Posterior vena cava (tissue), 2 donors: ENCODE data around the gene CYP4V2. TPM values are rescaled to one million over a fixed set of nuclear protein-coding genes. Genes with fewer than 3 reads are reported as not detected.
"Not testable (repeated sequence)": the region's sequence is repeated elsewhere in the genome, so short reads cannot be mapped to it uniquely, and the experiment has no call there.

Source experiments
- DNase-seq: peaks from one replicate; pipeline ENCODE4 v3.0.0-alpha.2; 2020; ENCODE audit warnings: low spot score
- intact Hi-C, 2 donors: fragments of 100-400 bp; cut with DNase I; formaldehyde crosslinking; loops; one replicate each; pipeline versions ENCODE4 v1.14.1 to v1.14.2; 2022 to 2023
- total RNA-seq, 2 donors: library from RNA; stranded (reverse); fragmentation: NEBNext Ultra II Directional; extraction: Animal tissue kit (Norgen Biotek cat#: 25700); gene quantifications; one replicate each; pipeline ENCODE4 v1.2.1, GENCODE V29; 2021
- donor health status: DM: yes; HTN: yes; CAD: no.
- donor health status: DM: yes; HTN: yes; CAD: no.

Gene CYP4V2
- total RNA-seq, 2 donors from 2014 or later: 23.0 to 27.0 TPM

DNA sequence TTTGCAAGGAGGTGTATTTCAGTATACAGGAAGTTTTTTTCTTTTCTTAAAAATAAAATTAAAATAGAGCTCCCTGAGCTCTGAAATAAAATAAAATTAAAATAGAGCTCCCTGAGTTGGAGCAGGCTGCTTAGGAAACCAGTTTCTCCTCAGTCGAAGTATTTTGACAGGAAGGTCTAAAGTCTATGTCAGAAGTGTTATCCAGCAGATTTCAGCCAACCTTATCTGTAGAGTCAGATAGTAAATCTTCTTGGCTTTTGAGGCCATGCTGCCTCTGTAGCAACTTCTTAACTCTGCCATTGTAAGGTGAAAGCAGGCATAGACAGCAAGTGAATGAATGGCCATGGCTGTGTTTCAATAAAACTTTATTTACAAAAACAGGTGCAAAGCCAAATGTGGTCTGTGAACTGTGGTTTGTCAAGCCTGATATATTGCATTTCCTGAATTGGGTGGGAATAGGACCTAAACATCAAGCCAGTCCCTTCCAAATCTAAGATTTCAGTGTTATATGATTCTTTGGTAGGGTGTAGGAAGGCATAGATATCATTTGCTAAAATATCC lies 26.4 kb downstream of the CYP4V2 start:
- no peak for DNase-seq
- intact Hi-C loops: no loop called here

- DNase-seq: no peak
- intact Hi-C loops: no loop called here
Measured at GRCh38 chr4:186221624-186222023, 30.3 kb downstream of the CYP4V2 start.

DNA sequence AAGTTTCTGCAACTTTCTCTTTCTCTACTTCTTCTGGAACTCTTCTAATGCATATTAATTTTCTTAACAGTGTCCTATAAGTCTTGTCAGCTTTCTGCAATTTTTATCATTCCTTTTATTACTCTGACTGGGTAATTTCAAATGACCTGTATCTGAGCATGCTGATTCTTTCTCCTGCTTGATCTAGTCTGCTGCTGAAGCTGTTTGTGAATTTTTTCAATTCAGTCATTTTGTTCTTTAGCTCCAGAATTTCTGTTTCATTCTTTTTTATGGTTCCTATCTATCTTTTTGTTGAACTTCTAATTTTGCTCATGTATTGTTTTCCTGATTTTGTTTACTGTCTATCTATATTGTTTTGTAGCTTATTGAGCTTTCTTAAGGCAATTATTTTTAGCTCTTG lies 34.5 kb downstream of the CYP4V2 start:
- no peak for DNase-seq
- intact Hi-C loops: no loop called here

DNA sequence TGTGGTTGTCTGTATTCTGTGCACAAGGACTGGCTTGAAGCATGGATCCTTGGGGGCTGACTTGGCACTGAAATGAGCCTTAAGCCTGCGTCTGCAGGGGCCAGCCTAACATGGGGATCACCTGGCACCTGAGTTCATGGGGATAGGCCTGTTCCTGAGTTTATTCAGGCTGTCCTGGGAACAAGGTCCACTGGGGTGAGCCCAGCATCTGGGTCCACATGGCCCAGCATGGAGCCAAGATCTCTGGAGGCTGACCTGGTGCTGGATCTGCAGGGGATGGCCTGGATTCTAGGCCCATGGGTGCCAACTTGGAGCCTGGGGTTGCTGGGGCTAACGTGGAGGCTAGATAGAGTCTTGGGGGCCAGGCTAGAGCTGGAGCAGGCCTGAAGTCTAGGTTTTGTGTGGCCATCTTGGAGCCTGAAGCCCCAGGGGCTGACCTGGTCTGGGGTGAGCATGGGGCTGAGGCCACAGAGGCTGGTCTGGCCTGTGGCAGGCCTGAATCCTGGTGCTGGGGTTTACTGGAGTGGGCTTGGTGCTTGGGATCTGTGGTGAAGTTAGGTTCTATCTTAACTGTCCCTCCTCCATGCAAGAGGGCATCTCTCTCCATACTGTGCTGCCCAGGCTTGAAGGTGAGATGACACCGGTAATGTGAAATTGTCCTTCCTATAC lies 35.3 kb downstream of the CYP4V2 start:
- intact Hi-C loops: no loop called here
- DNase-seq: no peak

DNA sequence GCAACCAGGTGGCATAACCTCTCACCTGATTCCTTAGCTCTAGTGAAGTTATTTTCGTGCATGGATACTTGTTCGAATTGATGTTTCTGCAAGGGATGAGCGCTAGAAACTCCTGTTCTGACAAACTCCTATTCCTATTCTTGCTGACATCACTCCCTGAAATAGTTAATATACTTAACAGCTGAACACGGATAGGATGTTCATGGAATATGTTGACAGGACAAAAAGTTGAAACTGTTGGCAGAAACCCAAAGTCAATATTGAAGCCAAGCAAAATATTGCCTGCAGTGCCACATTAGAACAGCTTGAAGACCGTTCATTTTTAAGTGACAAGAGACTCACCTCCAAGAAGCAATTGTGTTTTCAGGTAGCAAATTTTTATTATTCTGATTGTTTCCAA lies 35.9 kb downstream of the CYP4V2 start, which contains the start of gene KLKB1:
Gene KLKB1, plus strand, starts transcription at position 287 of the 400 bp plus-strand sequence. CDS start 689 bp downstream, outside the sequence.
- DNase-seq: no peak
- intact Hi-C loops: no loop called here

- DNase-seq: no peak
- intact Hi-C loops: no loop called here
Measured at GRCh38 chr4:186227744-186228513, 36.6 kb downstream of the CYP4V2 start.

- no peak for DNase-seq
- intact Hi-C loops: no loop called here
Measured at GRCh38 chr4:186228514-186228894, 37.1 kb downstream of the CYP4V2 start.

DNA sequence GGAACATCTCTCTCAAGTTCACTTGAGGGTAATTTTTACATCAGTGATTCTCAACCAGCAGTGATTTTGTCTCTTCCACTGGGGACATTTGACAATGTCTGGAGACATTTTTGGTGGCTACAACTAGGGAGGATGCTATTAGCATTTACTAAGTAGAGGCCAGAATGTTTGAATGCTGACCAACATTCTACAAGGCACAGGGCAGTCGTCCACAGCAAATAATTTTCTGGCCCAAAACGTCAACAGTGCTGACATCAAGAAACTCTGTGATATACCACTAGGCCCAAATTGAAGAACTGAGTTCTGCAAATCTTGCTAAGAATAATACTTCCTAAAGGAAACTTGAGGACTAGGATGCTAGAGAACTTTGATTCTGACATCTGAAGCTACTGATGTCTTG lies 43.0 kb downstream of the CYP4V2 start:
- intact Hi-C loops: no loop called here
- no peak for DNase-seq

DNA sequence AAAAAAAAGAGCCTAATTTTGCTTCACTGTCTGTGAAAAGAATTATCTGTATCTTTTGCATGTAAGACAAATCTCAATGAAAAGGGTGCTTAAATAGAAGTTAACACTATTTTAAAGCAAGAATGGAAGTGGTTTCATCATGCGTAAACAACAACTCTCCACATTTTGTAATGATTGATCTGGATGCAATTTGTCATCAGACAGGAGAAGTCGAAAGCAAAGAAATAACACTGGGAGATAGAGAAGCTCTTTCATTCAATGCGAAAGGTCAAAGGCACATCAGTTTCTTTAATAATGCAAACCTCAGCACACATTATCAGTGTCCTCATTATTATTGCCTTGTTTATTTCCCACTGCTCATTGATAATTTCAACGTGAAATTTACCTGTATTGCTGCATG lies 44.8 kb downstream of the CYP4V2 start:
- intact Hi-C loops: no loop called here
- DNase-seq: no peak

DNA sequence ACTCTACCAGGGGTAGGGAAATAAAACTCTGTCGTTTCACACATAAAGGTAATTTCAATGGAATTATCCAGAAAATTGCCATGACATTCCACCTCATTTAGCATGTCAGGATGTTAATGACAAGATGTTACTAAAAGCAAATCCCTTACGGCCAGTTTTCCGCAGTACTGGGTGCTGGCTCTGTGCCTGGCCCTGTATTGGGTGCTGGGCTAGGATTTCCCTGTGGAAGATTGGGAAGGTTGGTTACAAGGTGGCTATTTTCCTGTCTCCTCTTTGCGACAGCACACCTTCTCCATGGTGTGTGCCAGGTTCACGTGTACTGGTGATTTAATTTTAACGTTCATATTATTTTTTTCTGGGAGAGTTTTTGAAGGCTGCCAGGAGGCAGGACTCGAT lies 49.1 kb downstream of the CYP4V2 start:
- intact Hi-C loops: no loop called here
- no peak for DNase-seq

DNA sequence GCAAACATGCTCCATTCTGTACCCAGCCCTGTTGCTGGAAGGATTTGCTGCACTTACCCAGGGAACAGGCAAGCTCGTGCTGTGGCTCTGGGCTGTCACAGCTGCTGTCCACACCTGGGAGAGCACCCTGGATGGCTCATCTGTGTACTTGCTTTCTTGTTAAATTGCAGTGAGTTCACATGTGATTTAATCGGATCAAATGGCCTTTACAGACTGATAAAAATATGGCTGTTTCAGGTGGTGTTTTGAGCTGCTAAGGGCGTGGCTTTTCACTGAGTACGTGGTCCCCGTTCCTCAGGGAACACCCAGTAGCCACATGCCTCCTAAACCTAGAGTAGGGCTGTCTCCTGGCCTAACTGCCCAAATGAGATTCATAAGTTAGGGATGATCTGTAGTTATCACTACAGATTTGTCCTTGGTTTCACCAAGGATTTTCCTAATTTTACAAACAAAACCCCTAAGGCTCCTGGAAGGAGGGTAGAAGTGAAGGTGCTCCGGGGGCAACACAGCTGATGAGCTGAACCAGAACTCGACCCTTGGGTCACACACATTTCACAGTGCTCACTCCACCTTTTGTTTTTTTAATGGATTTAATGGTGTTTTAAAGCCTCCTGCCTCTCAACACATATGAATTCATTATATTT lies 49.6 kb downstream of the CYP4V2 start:
- intact Hi-C loops: no loop called here
- no peak for DNase-seq

GRCh38 chr4:186241616-186242015 lies 50.2 kb downstream of the CYP4V2 start:
- no peak for DNase-seq
- intact Hi-C loops: no loop called here

- DNase-seq, intact Hi-C loops: not testable (repeated sequence)
Measured at GRCh38 chr4:186242031-186242430, 50.7 kb downstream of the CYP4V2 start.

DNA sequence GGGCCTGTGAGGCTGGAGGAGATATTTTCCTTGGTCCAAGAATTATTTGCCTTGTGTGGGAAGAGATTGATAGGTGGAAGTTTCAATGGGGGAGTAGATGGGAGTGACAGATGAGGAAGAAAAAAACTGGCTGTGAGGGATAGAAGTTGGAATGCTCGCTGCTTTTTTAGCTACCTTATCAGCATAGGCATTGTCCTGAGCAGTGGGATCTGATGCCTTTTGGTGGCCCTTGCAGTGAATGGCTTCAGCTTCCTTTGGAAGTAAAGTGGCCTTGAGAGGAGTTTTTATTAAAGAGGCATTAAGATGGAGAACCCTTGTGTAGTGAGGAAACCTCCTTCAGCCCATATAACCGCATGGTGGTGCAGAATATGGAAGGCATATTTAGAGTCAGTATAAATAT lies 52.0 kb downstream of the CYP4V2 start:
- DNase-seq: no peak
- intact Hi-C loops: no loop called here

DNA sequence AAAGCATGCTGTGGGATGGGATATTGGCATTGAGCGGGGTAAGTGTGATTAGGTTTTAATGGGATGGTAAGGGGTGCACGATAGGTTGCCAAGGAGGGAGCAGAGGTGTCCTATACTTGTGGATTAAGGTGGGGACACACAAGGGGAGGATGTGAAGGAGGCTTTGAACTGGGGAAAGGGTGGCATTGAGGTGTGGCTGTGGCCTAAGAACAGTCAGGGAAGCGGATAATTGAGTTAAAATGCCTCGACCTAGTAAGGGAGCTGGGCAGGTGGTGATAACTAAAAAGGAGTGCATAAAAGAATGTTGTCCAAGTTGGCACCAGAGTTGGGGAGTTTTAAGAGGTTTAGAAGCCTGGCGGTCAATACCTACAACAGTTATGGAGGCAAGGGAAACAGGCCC lies 53.5 kb downstream of the CYP4V2 start:
- no peak for DNase-seq

DNA sequence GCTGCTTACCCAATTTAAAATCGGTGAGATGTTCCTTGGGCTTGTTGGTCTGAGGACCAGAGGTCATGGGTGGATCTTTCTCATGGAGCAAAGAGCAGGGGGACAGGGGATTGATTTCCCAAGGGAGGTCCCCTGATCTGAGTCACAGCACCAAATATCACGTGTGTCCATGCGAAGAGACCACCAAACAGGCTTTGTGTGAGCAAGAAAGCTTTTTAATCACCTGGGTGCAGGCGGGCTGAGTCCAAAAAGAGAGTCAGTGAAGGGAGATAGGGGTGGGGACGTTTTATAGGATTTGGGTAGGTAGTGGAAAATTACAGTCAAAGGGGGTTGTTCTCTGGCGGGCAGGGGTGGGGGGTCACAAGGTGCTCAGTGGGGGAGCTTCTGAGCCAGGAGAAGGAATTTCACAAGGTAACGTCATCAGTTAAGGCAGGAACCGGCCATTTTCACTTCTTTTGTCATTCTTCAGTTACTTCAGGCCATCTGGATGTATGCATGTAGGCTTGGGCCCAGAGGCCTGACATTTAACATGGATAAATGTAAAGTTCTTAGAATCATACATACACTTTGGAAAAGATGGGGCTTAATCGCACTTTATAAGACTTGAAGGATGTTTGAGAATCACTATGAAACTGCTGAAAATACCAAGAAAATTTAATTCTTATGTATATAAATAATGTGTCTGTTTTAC lies 55.8 kb downstream of the CYP4V2 start:
- DNase-seq, intact Hi-C loops: not testable (repeated sequence)

More for the DNA sequence above, 53.5 kb downstream of the CYP4V2 start:
- intact Hi-C loops: no loop called here

DNA sequence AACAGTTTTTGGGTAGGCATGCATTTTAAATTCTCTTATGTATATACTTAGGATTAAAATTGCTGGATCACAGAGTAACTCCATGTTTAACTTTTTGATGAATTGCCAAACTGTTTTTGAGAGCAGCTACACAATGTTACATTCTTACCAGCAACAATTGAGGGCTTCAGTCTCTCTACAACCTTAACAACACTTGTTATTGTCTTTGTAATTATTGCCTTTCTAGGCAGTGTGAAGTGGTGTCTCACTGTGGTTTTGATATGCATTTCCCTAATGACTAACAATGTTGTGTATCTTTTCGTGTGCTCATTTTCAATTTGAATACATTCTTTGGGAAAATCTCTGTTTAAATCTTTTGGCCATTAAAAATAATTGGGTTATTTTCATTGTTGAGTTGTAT lies 57.3 kb downstream of the CYP4V2 start:
- intact Hi-C loops: no loop called here

GRCh38 chr4:186249785-186250754 lies 58.7 kb downstream of the CYP4V2 start:
- DNase-seq: no peak
- intact Hi-C loops: no loop called here

More for the DNA sequence above, 57.3 kb downstream of the CYP4V2 start:
- DNase-seq: no peak
